ENCODE measurements around the gene GJA5.

DNA sequence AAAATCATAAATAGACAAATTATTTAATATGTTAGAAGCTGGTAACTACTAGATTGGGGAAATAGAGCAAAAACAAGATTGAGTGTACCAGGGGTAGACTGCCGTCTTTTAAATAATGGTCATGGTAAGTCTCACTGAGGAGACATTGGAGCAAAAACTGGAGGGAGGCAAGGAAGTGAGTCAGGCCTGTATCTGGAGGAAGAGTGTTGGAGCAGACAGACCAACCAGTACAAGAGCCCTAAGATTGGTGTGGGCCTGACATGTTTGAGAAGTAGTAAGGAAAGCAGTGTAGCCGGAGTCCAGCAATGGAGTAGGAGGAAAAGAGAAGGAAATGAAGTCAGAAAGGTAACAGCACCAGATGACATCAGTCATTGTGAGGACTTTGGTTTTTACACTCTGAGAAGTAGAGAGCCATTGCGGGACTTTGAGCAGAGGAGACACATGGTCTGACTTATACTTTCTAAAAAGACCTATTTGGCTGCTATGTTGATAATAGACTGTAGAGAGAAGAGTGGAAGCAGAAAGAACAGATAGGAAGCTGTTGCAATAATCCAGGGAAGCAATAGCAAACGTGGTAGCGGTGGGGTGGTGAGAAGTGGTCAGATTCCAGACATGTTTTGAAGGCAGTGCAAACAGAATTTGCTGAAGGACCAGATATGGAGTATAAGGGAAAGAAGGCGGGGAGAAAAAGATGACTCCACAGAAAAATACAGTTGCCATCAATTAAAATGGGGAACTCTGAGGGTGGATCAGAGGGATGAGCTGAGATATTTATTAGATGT, 44.7 kb upstream of the GJA5 start:
- TF ChIP-seq, protein P1, sequence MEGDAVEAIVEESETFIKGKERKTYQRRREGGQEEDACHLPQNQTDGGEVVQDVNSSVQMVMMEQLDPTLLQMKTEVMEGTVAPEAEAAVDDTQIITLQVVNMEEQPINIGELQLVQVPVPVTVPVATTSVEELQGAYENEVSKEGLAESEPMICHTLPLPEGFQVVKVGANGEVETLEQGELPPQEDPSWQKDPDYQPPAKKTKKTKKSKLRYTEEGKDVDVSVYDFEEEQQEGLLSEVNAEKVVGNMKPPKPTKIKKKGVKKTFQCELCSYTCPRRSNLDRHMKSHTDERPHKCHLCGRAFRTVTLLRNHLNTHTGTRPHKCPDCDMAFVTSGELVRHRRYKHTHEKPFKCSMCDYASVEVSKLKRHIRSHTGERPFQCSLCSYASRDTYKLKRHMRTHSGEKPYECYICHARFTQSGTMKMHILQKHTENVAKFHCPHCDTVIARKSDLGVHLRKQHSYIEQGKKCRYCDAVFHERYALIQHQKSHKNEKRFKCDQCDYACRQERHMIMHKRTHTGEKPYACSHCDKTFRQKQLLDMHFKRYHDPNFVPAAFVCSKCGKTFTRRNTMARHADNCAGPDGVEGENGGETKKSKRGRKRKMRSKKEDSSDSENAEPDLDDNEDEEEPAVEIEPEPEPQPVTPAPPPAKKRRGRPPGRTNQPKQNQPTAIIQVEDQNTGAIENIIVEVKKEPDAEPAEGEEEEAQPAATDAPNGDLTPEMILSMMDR (IDR thresholded peaks at IDR 0.05), result no peak
- TF ChIP-seq, protein P2, sequence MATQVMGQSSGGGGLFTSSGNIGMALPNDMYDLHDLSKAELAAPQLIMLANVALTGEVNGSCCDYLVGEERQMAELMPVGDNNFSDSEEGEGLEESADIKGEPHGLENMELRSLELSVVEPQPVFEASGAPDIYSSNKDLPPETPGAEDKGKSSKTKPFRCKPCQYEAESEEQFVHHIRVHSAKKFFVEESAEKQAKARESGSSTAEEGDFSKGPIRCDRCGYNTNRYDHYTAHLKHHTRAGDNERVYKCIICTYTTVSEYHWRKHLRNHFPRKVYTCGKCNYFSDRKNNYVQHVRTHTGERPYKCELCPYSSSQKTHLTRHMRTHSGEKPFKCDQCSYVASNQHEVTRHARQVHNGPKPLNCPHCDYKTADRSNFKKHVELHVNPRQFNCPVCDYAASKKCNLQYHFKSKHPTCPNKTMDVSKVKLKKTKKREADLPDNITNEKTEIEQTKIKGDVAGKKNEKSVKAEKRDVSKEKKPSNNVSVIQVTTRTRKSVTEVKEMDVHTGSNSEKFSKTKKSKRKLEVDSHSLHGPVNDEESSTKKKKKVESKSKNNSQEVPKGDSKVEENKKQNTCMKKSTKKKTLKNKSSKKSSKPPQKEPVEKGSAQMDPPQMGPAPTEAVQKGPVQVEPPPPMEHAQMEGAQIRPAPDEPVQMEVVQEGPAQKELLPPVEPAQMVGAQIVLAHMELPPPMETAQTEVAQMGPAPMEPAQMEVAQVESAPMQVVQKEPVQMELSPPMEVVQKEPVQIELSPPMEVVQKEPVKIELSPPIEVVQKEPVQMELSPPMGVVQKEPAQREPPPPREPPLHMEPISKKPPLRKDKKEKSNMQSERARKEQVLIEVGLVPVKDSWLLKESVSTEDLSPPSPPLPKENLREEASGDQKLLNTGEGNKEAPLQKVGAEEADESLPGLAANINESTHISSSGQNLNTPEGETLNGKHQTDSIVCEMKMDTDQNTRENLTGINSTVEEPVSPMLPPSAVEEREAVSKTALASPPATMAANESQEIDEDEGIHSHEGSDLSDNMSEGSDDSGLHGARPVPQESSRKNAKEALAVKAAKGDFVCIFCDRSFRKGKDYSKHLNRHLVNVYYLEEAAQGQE (IDR thresholded peaks at IDR 0.05; ENCODE audit: insufficient read depth in 1 of 2, low read depth in 2 of 2, low read length in 1 of 2), result no peak
- no peak for TF ChIP-seq POLR2AphosphoS5 (IDR thresholded peaks at IDR 0.05; ENCODE audit: low read depth, low read length)

Data from Panc1 (cell line).